H1 (cell line): Measurements from ENCODE around the gene KCNH4. TPM values are rescaled to one million over a fixed set of nuclear protein-coding genes. Genes with fewer than 3 reads are reported as not detected.

ENCODE experiments used
- CTCF ChIA-PET: fragments of 300-600 bp; sonication (Branson Sonifier 250); formaldehyde crosslinking; loops from one replicate; lab custom pipeline; 2021; ENCODE audit not compliant: partially characterized antibody; lab: Charles Lee
- POLR2A ChIA-PET: fragments of 300-600 bp; sonication (Branson Sonifier 250); formaldehyde crosslinking; loops from one replicate; lab custom pipeline; 2021; ENCODE audit warnings: inconsistent platforms; ENCODE audit not compliant: partially characterized antibody; lab: Charles Lee
- DNase-seq, 2 experiments: peaks; one replicate each; pipeline versions ENCODE4 v3.0.0 to v3.0.0-alpha.2; 2010 to 2022; ENCODE audit warnings: low spot score in 2 of 2, low read depth in 1 of 2, mixed read lengths in 1 of 2
- FAIRE-seq: peaks from 2 replicates; lab custom pipeline; 2011; peaks lifted over from hg19 to GRCh38; lab: Jason Lieb, UNC
- H2AFZ ChIP-seq: 2 replicates; pipeline ENCODE4 v1.8.1; 2012; ENCODE audit warnings: low read length, inconsistent platforms
- H2AK5ac ChIP-seq: 2 replicates; pipeline ENCODE4 v1.6.1; 2013; ENCODE audit warnings: low read depth, low read length
- H2BK120ac ChIP-seq: replicated peaks from 2 replicates; pipeline ENCODE3; 2013; ENCODE audit warnings: low read depth, low read length, inconsistent platforms
- H2BK12ac ChIP-seq: 2 replicates; pipeline ENCODE4 v1.6.1; 2013; ENCODE audit warnings: low read depth, low read length
- H2BK15ac ChIP-seq: 2 replicates; pipeline ENCODE4 v1.6.1; 2013; ENCODE audit warnings: low read length
- H2BK20ac ChIP-seq: 2 replicates; pipeline ENCODE4 v1.6.1; 2013; ENCODE audit warnings: low read length
- H2BK5ac ChIP-seq: 2 replicates; pipeline ENCODE4 v1.6.1; 2013; ENCODE audit warnings: low read depth, low read length
- H3K14ac ChIP-seq: 2 replicates; pipeline ENCODE4 v1.6.1; 2013; ENCODE audit warnings: inconsistent platforms; ENCODE audit not compliant: insufficient read length
- H3K18ac ChIP-seq: 2 replicates; pipeline ENCODE4 v1.6.1; 2013; ENCODE audit warnings: low read length; ENCODE audit errors: extremely low read depth
- H3K23ac ChIP-seq: 2 replicates; pipeline ENCODE4 v1.6.1; 2013; ENCODE audit warnings: inconsistent platforms; ENCODE audit not compliant: insufficient read length
- H3K23me2 ChIP-seq: 2 replicates; pipeline ENCODE4 v1.6.1; 2013; ENCODE audit warnings: low read depth, low read length
- H3K27ac ChIP-seq: 2 replicates; pipeline ENCODE4 v1.6.1; 2011; ENCODE audit warnings: low read depth, low read length, inconsistent platforms
- H3K27me3 ChIP-seq, 4 experiments: replicated peaks in 1 of 4; 1 replicate in 1 of 4; 2 replicates in 3 of 4; pipeline versions ENCODE4 v1.6.1 to v1.8.1; 2011 to 2013; ENCODE audit warnings: low read length in 3 of 4, mild to moderate bottlenecking in 3 of 4, inconsistent platforms in 2 of 4, mixed read lengths in 2 of 4, moderate library complexity in 1 of 4; ENCODE audit not compliant: control insufficient read depth in 3 of 4, insufficient read depth in 3 of 4; ENCODE audit errors: extremely low read depth in 1 of 4
- H3K36me3 ChIP-seq, 4 experiments: 2 replicates each; pipeline versions ENCODE4 v1.6.1 to v1.8.1; 2011 to 2013; ENCODE audit warnings: mild to moderate bottlenecking in 4 of 4, low read length in 3 of 4, moderate library complexity in 2 of 4, control low read depth in 1 of 4, inconsistent platforms in 1 of 4; ENCODE audit not compliant: insufficient read depth in 4 of 4, control insufficient read depth in 2 of 4
- H3K4ac ChIP-seq: replicated peaks from 2 replicates; pipeline ENCODE3; 2013; ENCODE audit warnings: low read length, low read depth, mixed read lengths, inconsistent platforms; ENCODE audit not compliant: insufficient read length
- H3K4me1 ChIP-seq, 4 experiments: replicated peaks in 1 of 4; 1 replicate in 1 of 4; 2 replicates in 3 of 4; pipeline versions ENCODE4 v1.6.1 to v1.8.1; 2011 to 2013; ENCODE audit warnings: low read length in 3 of 4, inconsistent platforms in 2 of 4, mixed read lengths in 1 of 4; ENCODE audit not compliant: insufficient read depth in 4 of 4, control insufficient read depth in 3 of 4
- H3K4me2 ChIP-seq, 2 experiments: 2 replicates each; pipeline versions ENCODE4 v1.6.1 to v1.8.1; 2011 to 2013; ENCODE audit warnings: low read depth in 2 of 2, low read length in 2 of 2, control low read depth in 1 of 2, inconsistent platforms in 1 of 2, mild to moderate bottlenecking in 1 of 2; ENCODE audit not compliant: insufficient read depth in 1 of 2
- H3K4me3 ChIP-seq, 4 experiments: fragments of 200-600, 300-600 bp in 1 of 4; sonication (generic), shearing (Covaris generic), sonication (Bioruptor Twin) in 1 of 4; 2 replicates each; pipeline versions ENCODE4 v1.5.1 to v1.8.1; 2011 to 2016; ENCODE audit warnings: low read length in 4 of 4, low read depth in 3 of 4, control low read depth in 2 of 4, inconsistent platforms in 2 of 4, mild to moderate bottlenecking in 2 of 4, mixed read lengths in 1 of 4, moderate library complexity in 1 of 4; ENCODE audit not compliant: insufficient read depth in 2 of 4; ENCODE audit errors: extremely low read depth in 1 of 4
- H3K56ac ChIP-seq: replicated peaks from 2 replicates; pipeline ENCODE3; 2013; ENCODE audit warnings: low read depth, mild to moderate bottlenecking, mixed read lengths, low read length, inconsistent platforms; ENCODE audit not compliant: insufficient read length
- H3K79me1 ChIP-seq: 2 replicates; pipeline ENCODE4 v1.6.1; 2013; ENCODE audit warnings: low read depth, low read length, control low read depth
- H3K79me2 ChIP-seq, 2 experiments: 2 replicates each; pipeline versions ENCODE4 v1.6.1 to v1.8.1; 2012 to 2013; ENCODE audit warnings: low read length in 2 of 2, mild to moderate bottlenecking in 2 of 2, inconsistent platforms in 1 of 2; ENCODE audit not compliant: insufficient read depth in 2 of 2, control insufficient read depth in 1 of 2
- H3K9ac ChIP-seq, 4 experiments: replicated peaks in 1 of 4; 1 replicate in 1 of 4; 2 replicates in 3 of 4; pipeline versions ENCODE4 v1.6.1 to v1.8.1; 2011 to 2013; ENCODE audit warnings: low read depth in 3 of 4, low read length in 3 of 4, control low read depth in 2 of 4, mild to moderate bottlenecking in 2 of 4, moderate library complexity in 2 of 4, inconsistent platforms in 1 of 4; ENCODE audit errors: extremely low read depth in 1 of 4
- H3K9me3 ChIP-seq, 2 experiments: 2 replicates each; pipeline versions ENCODE4 v1.6.1 to v1.8.1; 2012 to 2013; ENCODE audit warnings: mild to moderate bottlenecking in 2 of 2, moderate library complexity in 2 of 2, control low read depth in 1 of 2, inconsistent platforms in 1 of 2, low read depth in 1 of 2, low read length in 1 of 2, mixed read lengths in 1 of 2; ENCODE audit not compliant: insufficient read depth in 2 of 2
- H4K20me1 ChIP-seq, 2 experiments: replicated peaks in 1 of 2; 2 replicates each; pipeline versions ENCODE3 to v1.8.1; 2011 to 2013; ENCODE audit warnings: inconsistent platforms in 2 of 2, low read length in 2 of 2, mild to moderate bottlenecking in 1 of 2; ENCODE audit not compliant: insufficient read depth in 2 of 2, control insufficient read depth in 1 of 2
- H4K5ac ChIP-seq: 2 replicates; pipeline ENCODE4 v1.6.1; 2013; ENCODE audit warnings: low read length, low read depth, mixed read lengths, inconsistent platforms; ENCODE audit not compliant: insufficient read length
- H4K8ac ChIP-seq: 2 replicates; pipeline ENCODE4 v1.8.0; 2013; ENCODE audit warnings: mild to moderate bottlenecking, moderate library complexity, low read length, inconsistent platforms; ENCODE audit not compliant: insufficient read depth; ENCODE audit errors: extremely low read depth
- H4K91ac ChIP-seq: replicated peaks from 2 replicates; pipeline ENCODE3; 2013; ENCODE audit warnings: low read length, mixed read lengths, inconsistent platforms; ENCODE audit not compliant: insufficient read length
- ASH2L ChIP-seq: fragments of 200-600, 300-600 bp; sonication (generic); IDR thresholded peaks from one replicate; pipeline ENCODE4 v1.7.1; 2017; ENCODE audit warnings: low read length
- CREB1 ChIP-seq: IDR thresholded peaks from 2 replicates; pipeline ENCODE4 v1.6.1; 2012; ENCODE audit warnings: inconsistent platforms
- JUN ChIP-seq: IDR thresholded peaks from 2 replicates; pipeline ENCODE4 v1.6.1; 2011; ENCODE audit warnings: low read depth, mild to moderate bottlenecking, improper control_type of control experiment, low read length
- KDM4A ChIP-seq: IDR thresholded peaks from one replicate; pipeline ENCODE4 v1.7.1; 2012; ENCODE audit warnings: low read depth, mild to moderate bottlenecking, moderate library complexity, low read length, inconsistent platforms; ENCODE audit not compliant: severe bottlenecking
- POLR2A ChIP-seq, 2 experiments: IDR thresholded peaks; 1 replicate in 1 of 2; 2 replicates in 1 of 2; pipeline ENCODE4 v1.6.1; 2011; ENCODE audit warnings: low read depth in 2 of 2, low read length in 2 of 2, mild to moderate bottlenecking in 2 of 2; ENCODE audit errors: control extremely low read depth in 1 of 2
- RNF2 ChIP-seq: fragments of 200-900, 300-1000 bp; sonication (generic); IDR thresholded peaks from 2 replicates; pipeline ENCODE4 v1.7.1; 2016; ENCODE audit warnings: borderline replicate concordance, low read depth, mild to moderate bottlenecking, antibody characterized with exemption, low read length; ENCODE audit not compliant: poor library complexity, severe bottlenecking; ENCODE audit errors: missing control alignments
- SIN3A ChIP-seq, 2 experiments: IDR thresholded peaks in 1 of 2; conservative IDR thresholded peaks in 1 of 2; 2 replicates each; pipeline ENCODE4 v1.6.1; 2011 to 2012; ENCODE audit warnings: low read length in 2 of 2, improper control_type of control experiment in 1 of 2, low read depth in 1 of 2, mild to moderate bottlenecking in 1 of 2
- SP1 ChIP-seq: IDR thresholded peaks from 2 replicates; pipeline ENCODE4 v1.6.1; 2011; ENCODE audit warnings: low read depth, low read length
- WGBS, 2 experiments: shearing (Covaris generic) in 1 of 2; methylation state at CpG; one replicate each; pipeline versions ENCODE4 v1.1.6 to v1.1.7; 2013 to 2015; ENCODE audit warnings: low lambda C conversion rate in 2 of 2, mixed read lengths in 2 of 2, inconsistent platforms in 1 of 2, low coverage in 1 of 2, missing lambda C conversion rate in 1 of 2; ENCODE audit not compliant: insufficient replicate concordance in 2 of 2, insufficient coverage in 1 of 2, insufficient read length in 1 of 2; ENCODE audit errors: extremely low coverage in 1 of 2, missing lambda C conversion rate in 1 of 2; 5-methylcytosine and 5-hydroxymethylcytosine counted together
- polyA plus RNA-seq, 7 experiments: library from polyadenylated mRNA; depleted of rRNA in 3 of 7; stranded (reverse) in 5 of 7; unstranded in 2 of 7; fragments of >200 nt in 5 of 7; fragments of 200-250 nt in 2 of 7; gene quantifications; 1 replicate in 5 of 7; 2 replicates in 1 of 7; 4 replicates in 1 of 7; pipeline versions ENCODE4 v1.2.1 to v1.2.3, GENCODE V29; 2011 to 2013; ENCODE audit warnings: missing spikeins in 2 of 7, mixed read lengths in 2 of 7
- total RNA-seq: library from RNA; stranded (reverse); fragmentation: NEBNext Ultra II Directional; extraction: Animal tissue kit (Norgen Biotek cat#: 25700); gene quantifications from 2 replicates; pipeline ENCODE4 v1.2.1, GENCODE V29; 2021
- TF ChIP-seq, protein P1 (sequence below): IDR thresholded peaks from 2 replicates; pipeline ENCODE4 v1.6.1; 2011; ENCODE audit warnings: low read depth, mild to moderate bottlenecking, low read length; ENCODE audit not compliant: insufficient read depth

KCNH4 gene
- total and polyA plus RNA-seq, 2 of the 8 experiments (the other 6 are each of a cell fraction or from before 2014, with no cell fraction given), result 0.44 to 0.47 TPM

DNA sequence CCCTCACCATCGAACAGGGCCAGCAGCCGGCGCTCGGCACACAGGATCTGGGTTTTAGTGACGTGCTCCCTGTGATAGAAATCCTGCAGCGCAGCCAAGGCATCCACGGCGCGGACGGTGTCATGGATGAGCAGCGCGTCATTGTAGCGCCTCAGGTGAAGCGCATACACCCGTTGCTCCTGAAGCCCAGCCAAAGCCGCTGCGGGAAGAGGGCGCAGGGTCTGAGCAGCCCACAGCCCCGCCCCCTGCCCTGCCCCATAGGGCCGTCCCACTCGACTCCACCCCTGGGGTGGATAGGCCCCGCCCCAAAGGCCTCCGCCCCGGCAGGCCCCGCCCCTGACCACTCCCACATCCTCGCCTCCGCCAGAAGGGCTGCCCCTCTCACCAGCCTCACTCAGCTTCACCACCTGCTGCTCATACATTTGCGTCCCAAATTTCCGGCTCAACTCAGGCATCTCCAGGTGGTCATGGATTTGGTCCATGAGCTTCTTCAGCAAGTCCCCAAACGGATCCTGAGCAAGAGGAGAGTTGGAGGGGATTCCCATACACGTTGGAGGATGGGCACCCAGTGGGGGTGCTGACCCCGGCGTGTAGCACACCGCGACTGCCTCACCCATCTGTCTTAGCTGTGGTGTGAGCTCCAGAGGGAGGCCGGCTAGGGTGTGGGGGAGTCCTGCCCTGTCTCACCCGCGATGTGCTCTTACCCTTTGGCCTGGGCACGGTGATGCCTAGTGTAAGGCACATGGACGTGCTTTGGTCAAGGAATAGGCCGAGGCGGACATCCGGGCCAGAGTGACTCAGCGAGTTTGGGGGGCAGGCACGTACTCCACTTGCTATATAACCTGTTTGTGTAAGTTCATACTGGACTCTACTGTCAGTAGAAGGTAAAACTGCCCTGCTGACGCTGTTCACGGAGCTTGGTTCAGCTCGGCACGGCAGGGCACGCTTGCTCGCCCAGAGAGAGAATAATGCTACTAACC lies 73.1 kb downstream of the KCNH4 start:
- Histone ChIP-seq H3K27me3 (no peaks in the 10 kb centered on the region), H3K27ac (peak overlapping the region; percentile 39; the same call in 1 of the 2 replicates), H4K91ac (peak overlapping the region; percentile 97), H4K5ac (peak overlapping the region; percentile 24), H3K23me2 (peaks cover 2% of the 10 kb centered on the region; the same call in 1 of the 2 replicates), H2BK15ac (peak overlapping the region; percentile 89), H3K9ac (peak overlapping the region in 1 of 4 experiments; percentile 24; a peak in 1 of 7 replicates), H3K79me2 (no peaks in the 10 kb centered on the region), H2BK20ac (peak overlapping the region; percentile 95), H2AFZ (peak overlapping the region; percentile 77; the same call in 1 of the 2 replicates), H2BK5ac (peak overlapping the region; percentile 97), H2AK5ac (peak overlapping the region; percentile 94; the same call in 1 of the 2 replicates), H3K14ac (no peak overlapping the region), H3K9me3 (no peaks in the 10 kb centered on the region), H3K4me3 (peak overlapping the region; percentile 39 to 60 (median 42)), H3K79me1 (no peaks in the 10 kb centered on the region), H3K4me2 (peak overlapping the region; percentile 51 to 76), H3K56ac (no peak overlapping the region), H3K4ac (peak overlapping the region; percentile 90), H4K8ac (peak overlapping the region; percentile 90), H3K18ac (peak overlapping the region; percentile 93), H4K20me1 (no peaks in the 10 kb centered on the region), H2BK120ac (no peak overlapping the region), H3K36me3 (no peaks in the 10 kb centered on the region), H2BK12ac (peak overlapping the region; percentile 99), H3K4me1 (peaks cover 0 to 18% (median 11%) of the 10 kb centered on the region in 4 experiments; a peak in 6 of 7 replicates), H3K23ac (no peak overlapping the region)
- FAIRE-seq (no peak), DNase-seq (peak; percentile 84 to 100)
- CTCF ChIA-PET, result interaction anchor here (1.1 to 39.4 kb wide), 8 partner anchors 8 to 321 kb away, joined by 3 to 1084 read pairs (median 163); partner anchors contain the start of genes CNP, DHX58, DNAJC7 and HSPB9
- POLR2A ChIA-PET, result interaction anchor here (0.9 to 7.2 kb wide), 4 partner anchors 13 to 141 kb away, joined by 4 to 51 read pairs (median 8); partner anchors contain the start of genes CNP, DNAJC7, HSPB9 and KAT2A
- WGBS, 2 experiments, result 42% methylated on average over 33 of the region's 51 CpGs; no CpG with 5 or more reads in 1 of the 2 experiments
- TF ChIP-seq ASH2L (peak; percentile 2), POLR2A (IDR thresholded peaks at IDR 0.05; ENCODE audit: control extremely low read depth in 1 of 2, low read depth in 2 of 2, low read length in 2 of 2) (peak in 1 of 2 experiments; percentile 47; a peak in 1 of 3 replicates), JUN (no peak), SIN3A (conservative IDR thresholded peaks at IDR 0.05 in 1 of 2, IDR thresholded peaks at IDR 0.05 in 1 of 2; ENCODE audit: low read depth in 1 of 2, low read length in 2 of 2) (peak in 1 of 2 experiments; percentile 71; a peak in 1 of 4 replicates), SP1 (peak; percentile 60; the same call in 1 of the 2 replicates), RNF2 (no peak), KDM4A (peak; percentile 45), CREB1 (peak; percentile 87)
- TF ChIP-seq, protein P1, sequence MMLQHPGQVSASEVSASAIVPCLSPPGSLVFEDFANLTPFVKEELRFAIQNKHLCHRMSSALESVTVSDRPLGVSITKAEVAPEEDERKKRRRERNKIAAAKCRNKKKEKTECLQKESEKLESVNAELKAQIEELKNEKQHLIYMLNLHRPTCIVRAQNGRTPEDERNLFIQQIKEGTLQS, result no peak
